Transverse colon (tissue), 3 donors: Measurements from ENCODE around the gene DTX1.

ENCODE experiments used
- POLR2A ChIP-seq: fragments of 450-650 bp; IDR thresholded peaks from one replicate; pipeline ENCODE4 v1.6.1; 2016; ENCODE audit warnings: antibody characterized with exemption, mild to moderate bottlenecking, moderate library complexity
- TF ChIP-seq, protein P1 (sequence below), 5 experiments: fragments of 200-600 bp in 3 of 5; fragments of 450-650 bp in 2 of 5; sonication (generic) in 3 of 5; IDR thresholded peaks; 1 replicate in 2 of 5; 2 replicates in 3 of 5; pipeline ENCODE4 v1.5.1; 2016 to 2017; ENCODE audit warnings: antibody characterized with exemption in 5 of 5, inconsistent platforms in 3 of 5, mild to moderate bottlenecking in 2 of 5, moderate library complexity in 1 of 5

GRCh38 chr12:113108308-113108707 lies 51.8 kb downstream of the DTX1 start:
- TF ChIP-seq, protein P1, sequence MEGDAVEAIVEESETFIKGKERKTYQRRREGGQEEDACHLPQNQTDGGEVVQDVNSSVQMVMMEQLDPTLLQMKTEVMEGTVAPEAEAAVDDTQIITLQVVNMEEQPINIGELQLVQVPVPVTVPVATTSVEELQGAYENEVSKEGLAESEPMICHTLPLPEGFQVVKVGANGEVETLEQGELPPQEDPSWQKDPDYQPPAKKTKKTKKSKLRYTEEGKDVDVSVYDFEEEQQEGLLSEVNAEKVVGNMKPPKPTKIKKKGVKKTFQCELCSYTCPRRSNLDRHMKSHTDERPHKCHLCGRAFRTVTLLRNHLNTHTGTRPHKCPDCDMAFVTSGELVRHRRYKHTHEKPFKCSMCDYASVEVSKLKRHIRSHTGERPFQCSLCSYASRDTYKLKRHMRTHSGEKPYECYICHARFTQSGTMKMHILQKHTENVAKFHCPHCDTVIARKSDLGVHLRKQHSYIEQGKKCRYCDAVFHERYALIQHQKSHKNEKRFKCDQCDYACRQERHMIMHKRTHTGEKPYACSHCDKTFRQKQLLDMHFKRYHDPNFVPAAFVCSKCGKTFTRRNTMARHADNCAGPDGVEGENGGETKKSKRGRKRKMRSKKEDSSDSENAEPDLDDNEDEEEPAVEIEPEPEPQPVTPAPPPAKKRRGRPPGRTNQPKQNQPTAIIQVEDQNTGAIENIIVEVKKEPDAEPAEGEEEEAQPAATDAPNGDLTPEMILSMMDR (IDR thresholded peaks at IDR 0.05), result no peak
- TF ChIP-seq POLR2A, result no peak
